GM11168 (cell line): ENCODE data around the gene ASB1.

Source experiments
- in situ Hi-C: fragments of 300-500 bp; cut with MboI; formaldehyde crosslinking; loops from one replicate; pipeline ENCODE4 v1.12.0; 2022; ENCODE audit warnings: low sequenced_read_pairs; ENCODE audit not compliant: unreplicated experiment

The ASB1 gene, protein sequence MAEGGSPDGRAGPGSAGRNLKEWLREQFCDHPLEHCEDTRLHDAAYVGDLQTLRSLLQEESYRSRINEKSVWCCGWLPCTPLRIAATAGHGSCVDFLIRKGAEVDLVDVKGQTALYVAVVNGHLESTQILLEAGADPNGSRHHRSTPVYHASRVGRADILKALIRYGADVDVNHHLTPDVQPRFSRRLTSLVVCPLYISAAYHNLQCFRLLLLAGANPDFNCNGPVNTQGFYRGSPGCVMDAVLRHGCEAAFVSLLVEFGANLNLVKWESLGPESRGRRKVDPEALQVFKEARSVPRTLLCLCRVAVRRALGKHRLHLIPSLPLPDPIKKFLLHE

DNA sequence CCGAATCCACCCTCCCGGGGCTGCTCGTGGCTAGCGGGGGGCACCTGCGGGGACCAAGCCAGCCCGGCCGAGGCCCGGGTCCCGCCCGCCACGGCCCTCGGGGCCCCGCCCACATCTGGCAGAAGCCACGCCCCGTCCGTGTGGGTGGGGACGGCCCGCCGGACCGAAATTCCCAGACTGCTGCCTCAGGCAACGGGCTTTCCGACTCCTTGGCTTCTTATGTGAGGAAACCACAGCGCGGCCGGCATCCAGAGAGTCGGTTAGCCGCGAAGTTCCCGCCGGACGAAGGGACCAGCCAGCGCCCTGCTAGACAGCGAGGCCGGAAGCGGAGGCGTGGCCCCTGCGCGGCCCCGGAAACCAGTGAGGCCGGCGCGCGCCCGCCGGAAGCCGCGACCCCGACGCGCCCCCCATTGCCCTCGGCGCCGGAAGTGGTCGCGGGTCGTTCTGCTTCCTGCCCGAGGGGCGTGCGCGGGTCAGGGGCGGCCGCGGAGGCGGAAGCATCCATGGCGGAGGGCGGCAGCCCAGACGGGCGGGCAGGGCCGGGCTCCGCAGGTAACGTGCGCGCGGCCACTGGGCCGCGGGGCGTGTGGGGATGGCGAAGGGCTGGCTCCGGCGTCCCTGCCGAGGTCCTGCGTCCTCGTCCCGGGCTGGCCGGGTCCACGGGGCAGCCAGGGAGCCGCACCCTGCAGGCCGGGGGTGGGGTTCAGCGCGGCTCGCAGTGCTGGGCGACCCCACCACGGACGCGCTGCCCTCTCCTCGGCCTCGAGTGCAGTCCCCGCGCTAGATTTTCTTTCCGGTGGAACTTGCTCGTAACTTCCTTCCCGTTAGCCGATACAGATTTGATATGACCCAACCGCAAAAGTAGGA, at the start of gene ASB1:
Gene ASB1, plus strand, starts transcription at position 360 of the 867 bp plus-strand sequence. Its CDS starts 144 bp downstream, at position 504.
- in situ Hi-C loops = no loop called here

DNA sequence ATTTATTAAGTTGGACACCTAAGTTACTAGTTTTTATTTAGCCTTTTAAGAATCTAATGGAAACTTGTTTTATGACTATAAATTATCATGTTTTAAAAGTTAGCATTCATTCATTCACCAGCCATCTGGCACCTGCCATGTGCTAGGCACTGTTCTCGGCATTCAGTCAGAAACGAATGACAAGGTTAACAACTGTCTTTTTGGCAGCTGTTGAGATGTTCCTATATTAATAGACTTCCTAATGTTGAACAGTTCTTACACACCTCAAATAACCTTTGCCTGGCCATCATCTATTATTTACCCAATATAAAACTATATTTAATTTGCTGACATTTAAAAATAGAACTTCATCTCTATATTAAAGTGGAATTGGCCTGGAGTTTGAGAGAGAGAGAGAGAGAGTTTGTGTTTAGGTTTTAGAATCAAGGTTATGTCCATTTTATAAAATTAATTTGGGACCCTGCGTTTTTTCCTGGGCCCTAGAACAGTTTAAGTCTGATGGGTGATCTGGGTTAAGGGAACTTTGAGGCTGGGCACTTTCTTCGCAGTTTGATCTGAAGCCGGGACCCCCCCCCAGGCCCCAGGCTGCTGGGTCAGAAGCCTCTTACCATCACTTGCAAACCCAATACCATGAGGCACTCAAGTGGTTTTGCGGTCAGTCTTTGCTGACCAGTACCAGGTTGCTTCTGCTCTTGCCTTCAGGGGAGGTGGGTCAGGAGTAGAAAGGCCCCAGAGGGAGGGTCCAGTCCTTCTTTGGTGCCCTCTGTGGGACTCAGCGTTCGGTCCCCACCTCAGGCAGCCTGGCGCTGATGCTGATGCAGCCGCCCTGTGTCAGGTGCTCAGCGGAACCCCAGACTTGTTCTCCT, 48.3 kb upstream of the ASB1 start:
- in situ Hi-C loops = no loop called here

- in situ Hi-C loops = no loop called here
These were observed 47.5 kb upstream of the ASB1 start for GRCh38 chr2:238379096-238379810.

DNA sequence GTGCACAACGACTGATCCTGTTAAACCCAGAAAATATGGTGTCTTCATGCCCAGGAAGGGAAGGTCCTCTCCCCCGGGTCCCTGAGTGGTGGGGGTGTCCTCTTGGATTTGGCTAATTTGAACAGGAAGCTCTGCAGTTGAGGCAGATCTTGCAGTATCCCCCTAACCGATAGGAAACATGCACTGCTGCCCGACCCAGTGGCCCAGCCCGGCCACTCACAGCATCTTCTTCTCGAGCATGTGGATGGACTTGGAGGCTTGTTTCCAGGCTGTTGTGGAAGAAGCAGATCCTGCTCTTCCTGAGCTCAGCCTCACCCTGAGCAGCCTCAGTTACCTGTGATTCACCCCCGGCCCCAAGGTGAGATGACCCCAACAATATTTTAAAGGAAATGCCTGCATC, 46.4 kb upstream of the ASB1 start:
- in situ Hi-C loops = no loop called here

- in situ Hi-C loops = no loop called here
These were observed 45.9 kb upstream of the ASB1 start for GRCh38 chr2:238380785-238381184.

GRCh38 chr2:238381341-238382115, 45.2 kb upstream of the ASB1 start:
- in situ Hi-C loops = no loop called here

DNA sequence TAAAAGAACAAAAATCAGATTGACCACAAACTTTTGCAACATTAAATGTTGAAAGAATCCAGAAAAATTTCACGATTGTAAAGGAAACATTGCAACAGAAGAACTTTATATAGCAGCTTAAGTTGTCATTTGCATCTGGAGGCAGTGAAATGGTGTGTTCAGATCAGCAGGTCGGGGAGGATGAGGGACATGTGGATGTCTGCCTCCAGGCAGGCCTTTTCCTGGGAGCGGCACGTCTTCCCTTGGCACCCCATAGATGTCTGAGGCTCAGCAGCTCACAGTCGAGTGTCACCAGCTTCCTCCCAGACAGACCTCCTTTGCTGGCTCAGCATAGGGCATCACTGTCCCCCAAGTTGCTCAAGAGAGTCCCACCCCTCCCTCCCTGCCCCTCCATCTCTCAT, 44.3 kb upstream of the ASB1 start:
- in situ Hi-C loops = no loop called here

DNA sequence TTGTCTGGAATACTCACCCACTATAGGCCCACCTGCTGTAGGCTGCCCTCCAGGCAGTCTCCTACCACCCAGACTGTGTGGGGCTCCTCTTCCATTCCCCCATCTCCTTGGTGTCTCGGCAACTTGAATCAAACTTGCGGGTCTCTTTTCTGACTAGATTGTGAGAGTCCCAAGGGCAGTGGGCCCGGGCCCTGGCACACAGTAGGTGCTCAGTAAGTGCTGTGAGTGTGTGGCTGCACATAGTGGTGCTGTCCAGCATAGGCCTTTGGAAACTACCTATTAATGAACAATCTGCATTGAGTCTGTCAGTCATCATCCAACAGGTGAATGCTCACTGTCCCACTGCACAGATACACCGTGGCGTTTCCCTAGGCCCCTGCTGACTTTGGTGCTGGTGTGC, 43.6 kb upstream of the ASB1 start:
- in situ Hi-C loops = no loop called here

DNA sequence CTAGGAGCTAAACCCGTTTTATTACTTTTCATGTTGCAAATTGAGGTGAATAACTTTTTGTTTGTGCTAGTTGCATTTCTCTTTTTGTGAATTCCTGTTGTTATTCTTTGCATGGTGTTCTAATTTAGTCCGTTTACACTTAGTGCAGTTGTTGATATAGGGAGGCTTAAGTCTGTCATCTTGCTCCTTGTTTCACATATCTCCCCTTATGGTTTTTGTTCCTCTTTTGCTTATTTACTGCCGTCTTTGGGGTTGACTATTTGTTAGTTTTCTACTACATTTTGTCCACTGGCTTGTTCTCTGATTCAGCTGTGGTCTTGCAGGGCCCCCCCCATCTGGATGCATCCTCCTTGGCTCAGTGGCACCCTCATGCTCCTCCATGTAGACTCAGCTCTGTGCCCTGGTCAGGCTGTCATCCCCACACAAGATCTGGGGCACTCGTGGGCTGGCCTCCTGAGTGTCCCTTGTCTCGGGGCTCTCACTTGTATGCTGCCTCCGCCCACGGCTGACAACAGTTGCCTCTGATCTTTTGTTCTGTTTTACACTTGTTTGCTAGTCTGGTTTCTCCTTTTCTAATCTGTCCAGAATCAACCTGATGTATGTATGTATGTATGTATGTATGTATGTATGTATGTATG, 42.9 kb upstream of the ASB1 start:
- in situ Hi-C loops = no loop called here

GRCh38 chr2:238387332-238387731, 39.4 kb upstream of the ASB1 start:
- in situ Hi-C loops = no loop called here

DNA sequence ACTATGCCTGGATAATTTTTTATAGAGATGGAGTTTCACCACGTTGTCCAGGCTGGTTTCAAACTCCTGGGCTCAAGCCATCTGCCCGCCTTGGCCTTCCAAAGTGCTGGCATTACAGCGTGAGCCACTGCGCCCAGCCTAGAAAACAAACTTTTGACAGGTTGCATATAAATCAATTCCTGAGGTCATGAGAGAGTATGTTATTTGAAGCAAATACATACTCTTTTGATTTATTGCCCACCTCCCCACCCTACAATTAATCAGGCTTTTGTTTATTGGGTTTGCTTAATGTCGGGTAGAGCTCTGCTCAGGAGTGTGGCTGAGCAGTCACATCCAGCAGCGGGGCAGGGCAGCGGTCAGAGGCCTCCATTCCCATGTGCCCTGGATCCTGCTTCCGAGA, 37.9 kb upstream of the ASB1 start:
- in situ Hi-C loops = no loop called here

DNA sequence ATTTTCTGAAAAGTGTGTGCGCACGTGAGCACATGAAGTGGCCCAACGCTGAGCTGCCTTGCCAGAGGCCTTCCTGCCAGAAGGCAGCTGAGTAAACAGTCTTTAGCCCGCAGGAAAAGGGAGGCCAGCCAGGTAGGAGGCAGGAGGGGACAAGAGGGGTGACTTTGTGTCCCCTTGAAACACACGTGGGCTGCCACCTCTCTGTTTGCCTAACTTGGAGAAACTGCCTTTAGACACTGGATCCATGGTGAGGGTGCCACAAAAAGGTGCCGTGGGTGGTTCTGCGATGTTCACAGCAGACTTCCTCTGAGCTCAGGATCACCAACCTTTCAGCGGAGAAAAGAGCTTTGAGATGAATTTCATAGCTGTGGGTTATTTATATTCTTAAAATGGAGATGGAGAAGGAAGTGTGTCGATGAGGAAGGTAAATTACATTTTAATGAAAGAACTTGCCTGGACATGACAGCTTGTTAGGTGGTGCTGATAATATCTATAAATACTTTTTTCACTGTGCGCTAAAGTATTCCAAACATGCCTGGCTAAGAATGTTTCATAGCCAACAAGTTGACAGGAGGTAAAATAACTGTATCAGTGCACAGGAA, 36.6 kb upstream of the ASB1 start:
- in situ Hi-C loops = no loop called here

GRCh38 chr2:238391042-238391689, 35.6 kb upstream of the ASB1 start:
- in situ Hi-C loops = no loop called here

DNA sequence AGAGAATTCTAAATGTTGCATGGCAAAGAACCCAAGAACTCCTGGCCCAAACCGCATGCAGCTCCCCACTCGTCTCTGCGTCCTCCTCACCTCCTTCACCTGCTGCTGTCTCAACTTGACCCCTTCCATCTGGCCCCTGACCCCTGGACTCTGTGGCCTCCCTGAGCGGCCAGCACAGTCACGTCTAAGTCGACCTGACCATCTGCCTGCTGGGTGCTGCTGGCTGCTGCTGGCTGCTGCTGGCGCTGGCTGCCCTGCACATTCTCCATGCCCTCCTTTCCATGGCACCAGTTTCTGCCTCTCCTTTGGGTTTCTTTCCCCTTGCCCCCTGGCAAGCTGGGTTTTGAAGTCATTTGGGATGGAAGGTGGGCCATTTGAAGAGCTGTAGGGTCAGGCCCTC, 30.1 kb upstream of the ASB1 start:
- in situ Hi-C loops = no loop called here

DNA sequence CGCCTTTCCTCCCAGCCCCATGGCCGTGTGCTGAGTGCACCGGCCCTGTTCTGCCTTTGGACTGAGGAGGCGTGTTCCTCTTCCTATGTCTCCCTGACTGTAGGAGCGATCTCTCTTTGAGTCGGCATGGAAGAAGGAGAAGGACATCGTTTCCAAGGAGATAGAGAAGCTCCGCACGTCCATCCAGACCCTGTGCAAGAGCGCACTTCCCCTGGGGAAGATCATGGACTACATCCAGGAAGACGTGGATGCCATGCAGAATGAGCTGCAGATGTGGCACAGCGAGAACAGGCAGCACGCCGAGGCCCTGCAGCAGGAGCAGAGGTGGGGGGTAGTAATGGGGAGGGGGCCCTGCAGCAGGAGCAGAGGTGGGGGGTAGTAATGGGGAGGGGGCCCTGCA, 29.4 kb upstream of the ASB1 start:
- in situ Hi-C loops = no loop called here

DNA sequence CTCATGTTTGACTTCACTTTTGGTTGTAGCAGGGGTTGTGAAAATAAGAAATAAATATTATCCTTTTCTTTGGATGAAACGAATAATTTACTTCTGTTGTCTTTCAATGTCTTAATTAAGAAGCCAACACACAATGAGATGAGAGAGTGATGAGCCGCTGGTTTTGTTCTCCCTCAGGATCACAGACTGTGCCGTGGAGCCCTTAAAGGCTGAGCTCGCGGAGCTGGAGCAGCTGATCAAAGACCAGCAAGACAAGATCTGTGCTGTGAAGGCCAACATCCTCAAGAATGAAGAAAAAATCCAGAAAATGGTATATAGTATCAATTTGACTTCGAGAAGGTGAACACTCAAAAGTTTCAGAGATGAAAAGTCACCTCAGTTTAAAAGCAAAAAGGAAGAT, 28.1 kb upstream of the ASB1 start:
- in situ Hi-C loops = no loop called here

DNA sequence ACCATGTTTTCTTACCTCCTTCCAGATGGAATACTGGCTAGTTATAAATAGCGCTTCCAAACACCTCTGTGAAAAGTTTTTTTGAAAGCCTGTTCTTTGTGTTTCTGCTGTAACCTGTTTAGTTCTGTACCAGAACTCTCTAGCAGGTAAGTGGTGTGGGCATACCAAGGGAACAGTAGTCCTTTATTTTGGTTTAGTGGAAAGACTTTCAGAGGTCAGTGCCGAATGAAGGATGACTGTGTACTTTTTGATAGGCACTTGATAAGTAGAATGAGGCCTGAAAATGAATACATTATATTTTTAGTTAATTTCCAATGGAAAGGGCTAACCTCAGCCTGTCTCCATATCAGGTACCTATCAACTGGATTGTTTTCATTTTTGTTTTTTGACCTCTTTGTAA, 27.6 kb upstream of the ASB1 start:
- in situ Hi-C loops = no loop called here

- in situ Hi-C loops = no loop called here
These were observed 25.2 kb upstream of the ASB1 start for GRCh38 chr2:238401551-238401950.
